BLaER1 treated with 17β-estradiol and CSF1 and Interleukin-3, amounts not matched to agents 10 nM and 100 nM (cell line): Measurements from ENCODE around the gene PET100.
"Not testable (repeated sequence)": the region's sequence is repeated elsewhere in the genome, so short reads cannot be mapped to it uniquely, and the experiment has no call there.

Source experiments
- H3K27ac ChIP-seq, 11 experiments: shearing (Covaris generic); formaldehyde crosslinking; 2 replicates each; pipeline ENCODE4 v1.8.1; 2022
- H3K27me3 ChIP-seq, 11 experiments: shearing (Covaris generic); formaldehyde crosslinking; 2 replicates each; pipeline ENCODE4 v1.8.1; 2022
- H3K36me3 ChIP-seq, 11 experiments: shearing (Covaris generic); formaldehyde crosslinking; 2 replicates each; pipeline ENCODE4 v1.8.1; 2022
- H3K4me1 ChIP-seq, 10 experiments: shearing (Covaris generic); formaldehyde crosslinking; 2 replicates each; pipeline ENCODE4 v1.8.1; 2022
- H3K4me2 ChIP-seq, 11 experiments: shearing (Covaris generic); formaldehyde crosslinking; 2 replicates each; pipeline ENCODE4 v1.8.1; 2022
- H3K4me3 ChIP-seq, 10 experiments: shearing (Covaris generic); formaldehyde crosslinking; 2 replicates each; pipeline ENCODE4 v1.8.1; 2022
- H3K9ac ChIP-seq, 11 experiments: shearing (Covaris generic); formaldehyde crosslinking; 2 replicates each; pipeline ENCODE4 v1.8.1; 2022
- H3K9me3 ChIP-seq, 11 experiments: shearing (Covaris generic); formaldehyde crosslinking; replicated peaks in 1 of 11; 2 replicates each; pipeline ENCODE4 v1.8.1; 2022
- H4K20me1 ChIP-seq, 11 experiments: shearing (Covaris generic); formaldehyde crosslinking; 2 replicates each; pipeline ENCODE4 v1.8.1; 2022
- Cebpa-rat ChIP-seq, 11 experiments: shearing (Covaris generic); IDR thresholded peaks; 2 replicates each; pipeline ENCODE4 v1.8.1; 2022

The PET100 gene

GRCh38 chr19:7642295-7643030, 12.9 kb downstream of the PET100 start:
- peaks cover 0 to 39% (median 6%) of the 10 kb centered on the region in 11 experiments; a peak in 12 of 22 replicates for H4K20me1 ChIP-seq
- H3K36me3 ChIP-seq, result peaks cover 16 to 87% (median 56%) of the 10 kb centered on the region in 11 experiments; a peak in 19 of 22 replicates
- H3K27me3 ChIP-seq, result no peaks in the 10 kb centered on the region
- H3K9ac ChIP-seq, result no peak overlapping the region
- TF ChIP-seq Cebpa-rat (IDR thresholded peaks at IDR 0.05), result no peak
- H3K27ac ChIP-seq, result no peak overlapping the region
- H3K9me3 ChIP-seq, result peaks cover 0 to 14% (median 0%) of the 10 kb centered on the region in 11 experiments; a peak in 3 of 22 replicates
- no peak overlapping the region for H3K4me2 ChIP-seq
- peaks cover 11 to 58% (median 37%) of the 10 kb centered on the region in 10 experiments; a peak in 19 of 20 replicates for H3K4me1 ChIP-seq
- no peak overlapping the region for H3K4me3 ChIP-seq

- Histone ChIP-seq H3K27me3 (no peaks in the 10 kb centered on the region), H3K4me1 (peaks cover 6 to 53% (median 31%) of the 10 kb centered on the region in 10 experiments; a peak in 18 of 20 replicates), H3K9me3 (peaks cover 0 to 14% (median 0%) of the 10 kb centered on the region in 11 experiments; a peak in 3 of 22 replicates), H3K27ac (no peak overlapping the region), H3K9ac (no peak overlapping the region), H4K20me1 (peaks cover 0 to 39% (median 6%) of the 10 kb centered on the region in 11 experiments; a peak in 12 of 22 replicates), H3K4me3 (no peak overlapping the region), H3K36me3 (peaks cover 18 to 93% (median 58%) of the 10 kb centered on the region in 11 experiments; a peak in 19 of 22 replicates), H3K4me2 (no peak overlapping the region)
- no peak for TF ChIP-seq Cebpa-rat (IDR thresholded peaks at IDR 0.05)
Observed at GRCh38 chr19:7643031-7643415, 13.4 kb downstream of the PET100 start.

- Histone ChIP-seq H3K4me2 (peak overlapping the region in 5 of 11 experiments; percentile 67 to 83 (median 81); a peak in 9 of 22 replicates), H3K36me3 (peaks cover 18 to 88% (median 58%) of the 10 kb centered on the region in 11 experiments; a peak in 19 of 22 replicates), H3K9me3 (peaks cover 0 to 14% (median 0%) of the 10 kb centered on the region in 11 experiments; a peak in 3 of 22 replicates), H4K20me1 (peaks cover 0 to 35% (median 4%) of the 10 kb centered on the region in 11 experiments; a peak in 12 of 22 replicates), H3K4me1 (peaks cover 0 to 44% (median 26%) of the 10 kb centered on the region in 10 experiments; a peak in 14 of 20 replicates), H3K27ac (peak overlapping the region in 1 of 11 experiments; percentile 81; a peak in 1 of 22 replicates)
- H3K4me3 ChIP-seq, H3K9ac ChIP-seq, H3K27me3 ChIP-seq: not testable (repeated sequence)
Observed at GRCh38 chr19:7643629-7644549, 14.3 kb downstream of the PET100 start.

- peak overlapping the region in 6 of 11 experiments; percentile 67 to 83 (median 78); a peak in 10 of 22 replicates for H3K4me2 ChIP-seq
- no peak overlapping the region for H3K4me3 ChIP-seq
- peaks cover 0 to 38% (median 24%) of the 10 kb centered on the region in 10 experiments; a peak in 14 of 20 replicates for H3K4me1 ChIP-seq
- H3K27me3 ChIP-seq, result no peaks in the 10 kb centered on the region
- peaks cover 0 to 14% (median 0%) of the 10 kb centered on the region in 11 experiments; a peak in 3 of 22 replicates for H3K9me3 ChIP-seq
- H3K27ac ChIP-seq, result peak overlapping the region in 6 of 11 experiments; percentile 33 to 81 (median 68); a peak in 9 of 22 replicates
- no peak for TF ChIP-seq Cebpa-rat (IDR thresholded peaks at IDR 0.05)
- H4K20me1 ChIP-seq, result peaks cover 0 to 29% (median 4%) of the 10 kb centered on the region in 11 experiments; a peak in 10 of 22 replicates
- peak overlapping the region in 5 of 11 experiments; percentile 45 to 71 (median 62); a peak in 8 of 22 replicates for H3K9ac ChIP-seq
- H3K36me3 ChIP-seq, result peaks cover 18 to 84% (median 58%) of the 10 kb centered on the region in 11 experiments; a peak in 19 of 22 replicates
Observed at GRCh38 chr19:7644550-7644877, 14.9 kb downstream of the PET100 start.

- H3K9ac ChIP-seq, result peak overlapping the region in 9 of 11 experiments; percentile 27 to 71 (median 58); a peak in 14 of 22 replicates
- H3K4me1 ChIP-seq, result peaks cover 0 to 35% (median 23%) of the 10 kb centered on the region in 10 experiments; a peak in 14 of 20 replicates
- no peaks in the 10 kb centered on the region for H3K27me3 ChIP-seq
- peak overlapping the region in 8 of 11 experiments; percentile 33 to 81 (median 60); a peak in 13 of 22 replicates for H3K27ac ChIP-seq
- H3K9me3 ChIP-seq, result peaks cover 0 to 14% (median 0%) of the 10 kb centered on the region in 11 experiments; a peak in 3 of 22 replicates
- H3K4me2 ChIP-seq, result peak overlapping the region in 8 of 11 experiments; percentile 31 to 83 (median 71); a peak in 16 of 22 replicates
- H3K4me3 ChIP-seq, result no peak overlapping the region
- peaks cover 0 to 22% (median under 1%) of the 10 kb centered on the region in 11 experiments; a peak in 8 of 22 replicates for H4K20me1 ChIP-seq
- peak in 1 of 11 experiments; percentile 26; a peak in 1 of 22 replicates for TF ChIP-seq Cebpa-rat (IDR thresholded peaks at IDR 0.05)
- peaks cover 18 to 77% (median 58%) of the 10 kb centered on the region in 11 experiments; a peak in 19 of 22 replicates for H3K36me3 ChIP-seq
Observed at GRCh38 chr19:7645163-7645562, 15.6 kb downstream of the PET100 start.

- H3K4me3 ChIP-seq, result peak overlapping the region in 1 of 10 experiments; percentile 26; a peak in 2 of 20 replicates
- H3K9ac ChIP-seq, result peak overlapping the region in 9 of 11 experiments; percentile 27 to 71 (median 58); a peak in 14 of 22 replicates
- peak overlapping the region in 8 of 11 experiments; percentile 31 to 83 (median 71); a peak in 16 of 22 replicates for H3K4me2 ChIP-seq
- H3K9me3 ChIP-seq, result peaks cover 0 to 14% (median 0%) of the 10 kb centered on the region in 11 experiments; a peak in 3 of 22 replicates
- peaks cover 0 to 16% (median 0%) of the 10 kb centered on the region in 11 experiments; a peak in 8 of 22 replicates for H4K20me1 ChIP-seq
- H3K27me3 ChIP-seq, result peaks cover 0 to 1% (median 0%) of the 10 kb centered on the region in 11 experiments; a peak in 1 of 22 replicates
- peak overlapping the region in 9 of 11 experiments; percentile 27 to 81 (median 58); a peak in 16 of 22 replicates for H3K27ac ChIP-seq
- TF ChIP-seq Cebpa-rat (IDR thresholded peaks at IDR 0.05), result no peak
- peaks cover 18 to 70% (median 53%) of the 10 kb centered on the region in 11 experiments; a peak in 19 of 22 replicates for H3K36me3 ChIP-seq
- H3K4me1 ChIP-seq, result peaks cover 0 to 35% (median 23%) of the 10 kb centered on the region in 10 experiments; a peak in 14 of 20 replicates
Observed at GRCh38 chr19:7645656-7646425, 16.2 kb downstream of the PET100 start.

GRCh38 chr19:7646426-7646700, 16.8 kb downstream of the PET100 start:
- Histone ChIP-seq H3K9ac (peak overlapping the region in 7 of 11 experiments; percentile 8 to 71 (median 48); a peak in 8 of 22 replicates), H3K4me1 (peaks cover 0 to 35% (median 23%) of the 10 kb centered on the region in 10 experiments; a peak in 15 of 20 replicates)

More at GRCh38 chr19:7646426-7646700, 16.8 kb downstream of the PET100 start:
- peaks cover 18 to 65% (median 48%) of the 10 kb centered on the region in 11 experiments; a peak in 19 of 22 replicates for H3K36me3 ChIP-seq
- no peak for TF ChIP-seq Cebpa-rat (IDR thresholded peaks at IDR 0.05)
- H3K4me3 ChIP-seq, result no peak overlapping the region; a peak in 1 of 20 replicates
- peaks cover 0 to 14% (median 0%) of the 10 kb centered on the region in 11 experiments; a peak in 3 of 22 replicates for H3K9me3 ChIP-seq
- H3K27me3 ChIP-seq, result peaks cover 0 to 6% (median 0%) of the 10 kb centered on the region in 11 experiments; a peak in 2 of 22 replicates
- H3K27ac ChIP-seq, result peak overlapping the region in 8 of 11 experiments; percentile 27 to 81 (median 60); a peak in 14 of 22 replicates
- H4K20me1 ChIP-seq, result peaks cover 0 to 10% (median 0%) of the 10 kb centered on the region in 11 experiments; a peak in 6 of 22 replicates
- H3K4me2 ChIP-seq, result peak overlapping the region in 6 of 11 experiments; percentile 49 to 83 (median 78); a peak in 9 of 22 replicates
